HEK293 (cell line): ENCODE data around the gene DUSP3.

Experiments
- CTCF ChIP-seq: fragments of 450-650 bp; formaldehyde crosslinking; IDR thresholded peaks from 2 replicates; pipeline ENCODE4 v1.5.1; 2016; ENCODE audit warnings: missing biosample characterization, missing genetic modification characterization
- ZNF24 ChIP-seq: fragments of 450-650 bp; formaldehyde crosslinking; IDR thresholded peaks from 2 replicates; pipeline ENCODE4 v1.5.1; 2016; ENCODE audit warnings: missing biosample characterization, missing genetic modification characterization
- ZNF311 ChIP-seq: fragments of 450-650 bp; formaldehyde crosslinking; IDR thresholded peaks from 2 replicates; pipeline ENCODE4 v1.5.1; 2017; ENCODE audit warnings: missing biosample characterization, missing genetic modification characterization, borderline replicate concordance
- ZNF624 ChIP-seq: fragments of 450-650 bp; formaldehyde crosslinking; IDR thresholded peaks from 2 replicates; pipeline ENCODE4 v1.5.1; 2017; ENCODE audit warnings: missing biosample characterization, missing genetic modification characterization

GRCh38 chr17:43778337-43779144 is at the start of gene DUSP3:
- TF ChIP-seq ZNF624 (no peak), ZNF311 (tag by site-specific recombination) (no peak), CTCF (no peak), ZNF24 (tag by site-specific recombination) (peak; percentile 53)
